Mucosa of descending colon (tissue), 3 donors: ENCODE results near the gene ERP27. TPM values are rescaled to one million over a fixed set of nuclear protein-coding genes. Genes with fewer than 3 reads are reported as not detected.

ENCODE experiments used
- ATAC-seq: fragments of 200-7000 bp; cut with Tn5 transposase; one replicate; pipeline ENCODE4 v1.9.1; 2020; ENCODE audit warnings: mild to moderate bottlenecking, moderate library complexity
- DNase-seq, 3 donors: peaks; one replicate each; pipeline ENCODE4 v3.0.0-alpha.2; 2020
- H3K36me3 ChIP-seq: fragments of 200-600 bp; one replicate; pipeline ENCODE4 v1.8.0; 2021; ENCODE audit warnings: low read depth, mild to moderate bottlenecking
- H3K4me1 ChIP-seq: fragments of 200-600 bp; one replicate; pipeline ENCODE4 v1.8.0; 2021; ENCODE audit warnings: low read depth, mild to moderate bottlenecking
- H3K4me3 ChIP-seq: fragments of 200-600 bp; one replicate; pipeline ENCODE4 v1.8.0; 2021; ENCODE audit warnings: mild to moderate bottlenecking
- H3K9me3 ChIP-seq: fragments of 200-600 bp; one replicate; pipeline ENCODE4 v1.8.0; 2021; ENCODE audit warnings: mild to moderate bottlenecking
- intact Hi-C, 2 donors: fragments of 100-400 bp; cut with DNase I in 1 of 2; cut with micrococcal nuclease in 1 of 2; formaldehyde crosslinking; loops; one replicate each; pipeline versions ENCODE4 v1.11.0 to v1.11.1; 2022; cut with DNase I, micrococcal nuclease
- total RNA-seq, 3 donors: library from RNA; stranded (reverse); fragmentation: NEBNext Ultra II Directional in 2 of 3; extraction: Animal tissue kit (Norgen Biotek cat#: 25700) in 2 of 3; gene quantifications; one replicate each; pipeline versions ENCODE4 v1.2.1 to v1.2.4, GENCODE V29; 2021 to 2023
- TF ChIP-seq, protein P1 (sequence below): fragments of 200-600 bp; IDR thresholded peaks from one replicate; pipeline ENCODE4 v1.8.0; 2022; ENCODE audit warnings: antibody characterized with exemption, mild to moderate bottlenecking
- donor health status: DM: no; HTN: no; CAD: no; lungs with moderate emphysema.
- donor health status: DM: no; HTN: no; CAD: no.
- donor health status: DM: no; HTN: yes; CAD: no.

ERP27 gene
- total RNA-seq, 3 donors from 2014 or later: 1.4 to 5.6 (median 4.1) TPM

DNA sequence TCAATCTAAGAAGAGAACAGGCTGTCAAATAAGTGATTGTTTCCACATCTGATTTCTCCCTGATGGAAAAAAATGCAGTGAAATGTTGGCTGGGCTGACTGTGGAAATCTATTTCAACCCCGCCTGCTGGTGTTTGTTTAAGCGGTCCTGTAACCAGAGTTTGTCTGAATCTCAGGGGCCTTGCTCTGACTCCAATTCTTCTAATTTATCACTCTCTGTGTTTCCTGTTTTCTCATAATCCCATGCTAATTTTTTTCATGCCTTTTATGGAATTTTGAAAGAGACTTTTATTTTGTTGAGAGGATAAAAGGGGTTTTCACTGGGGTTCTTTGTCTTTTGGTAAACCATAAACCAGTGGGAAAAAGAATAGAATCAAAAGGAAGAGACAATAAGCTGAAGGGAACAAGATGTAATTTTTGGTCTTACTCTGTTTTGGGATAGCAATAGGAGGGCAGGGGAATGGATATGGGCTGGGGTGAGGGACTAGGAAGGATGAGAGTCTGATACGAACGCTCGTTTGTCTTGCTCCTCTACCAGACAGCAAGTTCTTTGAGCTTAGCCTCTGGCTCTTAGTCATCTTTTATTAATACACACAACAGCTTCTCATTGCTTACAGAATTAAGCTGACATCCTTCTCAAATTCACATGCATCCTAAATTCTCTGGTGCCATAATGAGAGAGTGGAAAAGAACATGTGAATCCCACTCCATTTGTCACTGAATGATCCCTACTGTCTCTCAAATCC is 44.7 kb downstream of the ERP27 start:
- no peak for ATAC-seq
- no peaks in the 10 kb centered on the region for H3K4me1 ChIP-seq
- no peaks in the 10 kb centered on the region for H3K36me3 ChIP-seq
- no peak overlapping the region for H3K4me3 ChIP-seq
- TF ChIP-seq, protein P1, sequence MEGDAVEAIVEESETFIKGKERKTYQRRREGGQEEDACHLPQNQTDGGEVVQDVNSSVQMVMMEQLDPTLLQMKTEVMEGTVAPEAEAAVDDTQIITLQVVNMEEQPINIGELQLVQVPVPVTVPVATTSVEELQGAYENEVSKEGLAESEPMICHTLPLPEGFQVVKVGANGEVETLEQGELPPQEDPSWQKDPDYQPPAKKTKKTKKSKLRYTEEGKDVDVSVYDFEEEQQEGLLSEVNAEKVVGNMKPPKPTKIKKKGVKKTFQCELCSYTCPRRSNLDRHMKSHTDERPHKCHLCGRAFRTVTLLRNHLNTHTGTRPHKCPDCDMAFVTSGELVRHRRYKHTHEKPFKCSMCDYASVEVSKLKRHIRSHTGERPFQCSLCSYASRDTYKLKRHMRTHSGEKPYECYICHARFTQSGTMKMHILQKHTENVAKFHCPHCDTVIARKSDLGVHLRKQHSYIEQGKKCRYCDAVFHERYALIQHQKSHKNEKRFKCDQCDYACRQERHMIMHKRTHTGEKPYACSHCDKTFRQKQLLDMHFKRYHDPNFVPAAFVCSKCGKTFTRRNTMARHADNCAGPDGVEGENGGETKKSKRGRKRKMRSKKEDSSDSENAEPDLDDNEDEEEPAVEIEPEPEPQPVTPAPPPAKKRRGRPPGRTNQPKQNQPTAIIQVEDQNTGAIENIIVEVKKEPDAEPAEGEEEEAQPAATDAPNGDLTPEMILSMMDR: no peak
- intact Hi-C loops: no loop called here
- H3K9me3 ChIP-seq: no peaks in the 10 kb centered on the region
- DNase-seq: no peak

DNA sequence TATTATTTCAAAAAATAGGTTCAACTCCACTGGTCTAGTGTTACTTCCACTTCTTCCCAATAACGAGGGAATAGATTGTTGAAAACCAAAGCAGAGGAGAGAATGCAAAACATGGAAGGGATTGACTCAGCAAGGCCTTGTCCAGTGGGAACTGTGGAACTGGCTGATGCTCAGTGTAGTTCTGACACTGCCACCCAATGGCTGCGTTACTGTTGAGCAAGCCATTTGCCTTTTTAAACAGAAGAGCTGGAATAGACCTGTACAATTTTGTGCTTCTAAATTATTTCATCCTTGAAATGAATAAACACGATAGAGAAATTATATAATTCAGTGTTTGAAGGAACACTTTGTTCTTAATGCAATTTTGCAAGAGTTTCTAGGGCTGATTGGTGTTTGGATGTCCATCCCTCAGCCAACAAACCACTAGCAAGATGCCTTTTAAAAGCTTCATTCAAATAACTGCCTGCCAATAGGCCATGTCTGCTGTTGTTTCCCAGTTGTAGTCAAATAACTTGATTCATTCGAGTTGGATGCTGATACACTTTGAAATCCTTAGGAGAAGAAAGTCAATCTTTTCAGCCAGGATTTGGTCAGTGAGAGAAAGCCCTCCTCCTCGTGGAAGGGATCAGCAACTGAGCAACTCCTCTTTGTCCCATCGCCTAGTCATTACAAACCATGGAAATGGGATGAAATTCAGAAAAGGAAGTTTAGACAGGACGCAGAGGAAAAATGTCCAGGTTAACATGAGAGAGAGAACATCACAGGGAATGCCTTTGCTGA is 45.4 kb downstream of the ERP27 start:
- Histone ChIP-seq H3K36me3 (no peaks in the 10 kb centered on the region), H3K9me3 (no peaks in the 10 kb centered on the region), H3K4me1 (no peaks in the 10 kb centered on the region), H3K4me3 (no peak overlapping the region)
- TF ChIP-seq, protein P1: no peak
- DNase-seq: no peak
- intact Hi-C loops: no loop called here
- no peak for ATAC-seq

DNA sequence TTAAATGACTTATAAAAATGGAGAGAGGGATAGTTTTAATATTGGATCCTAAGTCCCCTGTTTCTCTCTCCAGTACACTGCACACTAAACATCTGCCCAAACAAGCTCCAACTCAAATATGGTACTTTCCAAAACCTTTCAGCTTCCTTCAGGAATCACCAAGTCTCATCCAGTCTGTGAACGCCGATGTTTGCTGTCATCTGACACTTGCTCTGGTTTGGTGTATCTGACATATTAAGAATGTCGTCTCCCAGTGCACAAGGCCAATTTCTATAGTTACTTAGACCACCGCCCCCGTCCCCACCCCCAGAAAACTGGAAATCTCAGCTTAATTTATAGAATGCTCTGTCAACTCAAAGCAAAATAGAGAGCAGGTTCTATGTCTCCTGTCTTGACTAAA is 47.6 kb downstream of the ERP27 start:
- Histone ChIP-seq H3K4me3 (no peak overlapping the region), H3K4me1 (no peaks in the 10 kb centered on the region), H3K36me3 (no peaks in the 10 kb centered on the region), H3K9me3 (no peaks in the 10 kb centered on the region)
- DNase-seq: no peak
- TF ChIP-seq, protein P1: no peak
- ATAC-seq: no peak
- intact Hi-C loops: no loop called here

DNA sequence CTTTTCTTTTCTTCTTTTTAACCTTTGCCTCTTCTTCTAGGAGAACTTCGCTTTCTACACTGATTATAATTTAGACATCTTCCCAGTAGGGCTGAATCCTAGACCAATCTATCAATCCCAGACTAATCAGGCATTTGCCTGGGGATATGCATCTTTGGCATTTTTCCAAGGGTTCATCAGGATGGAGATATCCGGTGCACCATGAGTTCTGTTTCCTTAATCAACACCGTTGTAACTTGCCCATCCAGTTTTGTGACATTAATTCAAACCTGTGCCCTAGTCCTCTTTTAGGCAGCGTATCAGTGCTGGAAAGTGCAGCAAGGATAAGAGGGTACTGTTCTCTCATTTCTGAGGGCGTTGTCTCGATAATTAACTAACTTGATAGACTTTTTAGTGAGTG is 52.1 kb downstream of the ERP27 start:
- H3K36me3 ChIP-seq: no peaks in the 10 kb centered on the region
- H3K9me3 ChIP-seq: no peaks in the 10 kb centered on the region
- intact Hi-C loops: no loop called here
- DNase-seq (no peak), ATAC-seq (no peak)
- H3K4me3 ChIP-seq: no peak overlapping the region
- TF ChIP-seq, protein P1: no peak
- no peaks in the 10 kb centered on the region for H3K4me1 ChIP-seq

DNA sequence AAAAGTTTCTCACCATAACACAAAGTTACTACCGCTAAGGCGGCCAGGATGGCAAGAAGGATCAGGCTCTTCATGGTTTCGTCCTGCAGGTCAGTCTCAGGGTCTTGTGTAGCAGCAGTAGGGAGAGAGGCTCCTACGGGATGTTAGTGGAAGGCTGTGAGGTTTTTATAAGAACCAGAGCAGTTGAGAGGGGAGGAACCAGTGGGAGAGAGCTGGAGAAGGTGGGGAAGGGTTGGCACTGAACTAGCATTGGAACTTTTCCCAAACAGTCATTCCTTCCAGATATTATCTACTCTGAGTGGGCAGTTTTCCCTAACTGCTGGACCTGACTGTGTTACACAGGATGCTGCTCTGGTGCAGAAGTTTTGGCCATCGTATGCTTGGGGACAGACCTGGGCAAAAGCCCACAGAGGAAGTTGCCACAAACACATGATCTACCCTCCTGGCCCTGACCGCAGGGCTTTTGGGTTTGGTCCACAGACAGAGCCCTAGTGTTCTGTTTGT is 52.6 kb downstream of the ERP27 start, which contains the start of gene MGP:
MGP (minus strand) TSS at position 137 of the 504 bp plus-strand sequence; CDS start at position 74, 63 bp downstream.
- TF ChIP-seq, protein P1: no peak
- Histone ChIP-seq H3K36me3 (no peaks in the 10 kb centered on the region), H3K4me1 (no peaks in the 10 kb centered on the region), H3K4me3 (no peak within 1 kb of the TSS), H3K9me3 (no peaks in the 10 kb centered on the region)
- DNase-seq (peak in 1 of 3 donors; percentile 25), ATAC-seq (peak; percentile 52)
- intact Hi-C loops: no loop called here
